Keratinocyte (primary cell): ENCODE results near the gene CNN1. TPM values are rescaled to one million over a fixed set of nuclear protein-coding genes. Genes with fewer than 3 reads are reported as not detected.

ENCODE experiments used
- DNase-seq: peaks from one replicate; pipeline ENCODE4 v3.0.0-alpha.2; 2011; ENCODE audit warnings: low read depth, missing footprints, low spot score
- FAIRE-seq: peaks from 2 replicates; lab custom pipeline; 2011; peaks lifted over from hg19 to GRCh38; lab: Jason Lieb, UNC
- H2AFZ ChIP-seq: 2 replicates; pipeline ENCODE4 v1.6.0; 2012; ENCODE audit warnings: low read length, control low read depth, inconsistent platforms; ENCODE audit not compliant: control insufficient read depth
- H3K27ac ChIP-seq: 2 replicates; pipeline ENCODE4 v1.5.1; 2011; ENCODE audit warnings: low read length; ENCODE audit not compliant: control insufficient read depth, insufficient read depth
- H3K27me3 ChIP-seq: 3 replicates; pipeline ENCODE4 v1.6.0; 2011; ENCODE audit warnings: low read length; ENCODE audit not compliant: control insufficient read depth, insufficient read depth; ENCODE audit errors: extremely low read depth
- H3K36me3 ChIP-seq, 2 experiments: 2 replicates in 1 of 2; 3 replicates in 1 of 2; pipeline ENCODE4 v1.5.1; 2011; ENCODE audit warnings: low read length in 2 of 2, mild to moderate bottlenecking in 1 of 2; ENCODE audit not compliant: control insufficient read depth in 2 of 2, insufficient read depth in 2 of 2; ENCODE audit errors: extremely low read depth in 1 of 2
- H3K4me1 ChIP-seq: 3 replicates; pipeline ENCODE4 v1.5.1; 2011; ENCODE audit warnings: low read length; ENCODE audit not compliant: control insufficient read depth, insufficient read depth; ENCODE audit errors: extremely low read depth
- H3K4me2 ChIP-seq: 3 replicates; pipeline ENCODE4 v1.6.0; 2011; ENCODE audit warnings: low read depth, low read length; ENCODE audit not compliant: control insufficient read depth, insufficient read depth; ENCODE audit errors: extremely low read depth
- H3K4me3 ChIP-seq, 3 experiments: fragments of 200-600 bp in 1 of 3; sonication (generic) in 1 of 3; 2 replicates in 2 of 3; 3 replicates in 1 of 3; pipeline ENCODE4 v1.5.1; 2011 to 2016; ENCODE audit warnings: low read length in 3 of 3, mild to moderate bottlenecking in 3 of 3, control low read depth in 2 of 3, inconsistent platforms in 1 of 3, low read depth in 1 of 3, mixed read lengths in 1 of 3, mixed run types in 1 of 3, moderate library complexity in 1 of 3; ENCODE audit not compliant: control insufficient read depth in 2 of 3, insufficient read depth in 2 of 3; ENCODE audit errors: extremely low read depth in 1 of 3
- H3K79me2 ChIP-seq: 2 replicates; pipeline ENCODE4 v1.6.0; 2012; ENCODE audit warnings: low read length; ENCODE audit not compliant: control insufficient read depth, insufficient read depth
- H3K9ac ChIP-seq: 3 replicates; pipeline ENCODE4 v1.6.0; 2011; ENCODE audit warnings: low read length; ENCODE audit not compliant: control insufficient read depth, insufficient read depth; ENCODE audit errors: extremely low read depth
- H3K9me1 ChIP-seq: 3 replicates; pipeline ENCODE4 v1.6.0; 2011; ENCODE audit warnings: low read length; ENCODE audit not compliant: control insufficient read depth, insufficient read depth; ENCODE audit errors: extremely low read depth
- H3K9me3 ChIP-seq: 2 replicates; pipeline ENCODE4 v1.5.1; 2012; ENCODE audit warnings: low read depth, low read length; ENCODE audit not compliant: control insufficient read depth
- H4K20me1 ChIP-seq: 3 replicates; pipeline ENCODE4 v1.6.0; 2011; ENCODE audit warnings: low read length; ENCODE audit not compliant: control insufficient read depth, insufficient read depth; ENCODE audit errors: extremely low read depth
- CTCF ChIP-seq, 3 experiments: IDR thresholded peaks in 1 of 3; conservative IDR thresholded peaks in 1 of 3; optimal IDR thresholded peaks in 1 of 3; 2 replicates in 2 of 3; 3 replicates in 1 of 3; pipeline versions ENCODE3 to v1.5.1; 2011; ENCODE audit warnings: low read length in 3 of 3, mild to moderate bottlenecking in 3 of 3, moderate library complexity in 2 of 3, control low read depth in 1 of 3, inconsistent platforms in 1 of 3; ENCODE audit not compliant: insufficient read depth in 2 of 3; ENCODE audit errors: extremely low read depth in 1 of 3
- EZH2 ChIP-seq: IDR thresholded peaks from one replicate; pipeline ENCODE4 v1.6.1; 2012; ENCODE audit warnings: inconsistent platforms, mild to moderate bottlenecking, low read length, moderate library complexity
- dilution Hi-C: fragments of 300-500 bp; cut with MboI; formaldehyde crosslinking; loops from one replicate; pipeline ENCODE4 v1.7.0; 2020; ENCODE audit warnings: low sequenced_read_pairs; ENCODE audit not compliant: extremely low pct_ligation_motif_present
- polyA plus RNA-seq, 5 experiments: library from polyadenylated mRNA; depleted of rRNA in 3 of 5; stranded (reverse) in 3 of 5; stranded (forward) in 1 of 5; unstranded in 1 of 5; fragments of >200 nt; gene quantifications; 1 replicate in 1 of 5; 2 replicates in 3 of 5; 3 replicates in 1 of 5; pipeline versions ENCODE4 v1.2.1 to v1.2.3, GENCODE V29; 2011 to 2012; ENCODE audit warnings: missing spikeins in 2 of 5, low read depth in 1 of 5, low replicate concordance in 1 of 5

CNN1 gene
- polyA plus RNA-seq, 1 donor (not counting 4 experiments of a cell fraction or from before 2014, with no cell fraction given) = not detected

DNA sequence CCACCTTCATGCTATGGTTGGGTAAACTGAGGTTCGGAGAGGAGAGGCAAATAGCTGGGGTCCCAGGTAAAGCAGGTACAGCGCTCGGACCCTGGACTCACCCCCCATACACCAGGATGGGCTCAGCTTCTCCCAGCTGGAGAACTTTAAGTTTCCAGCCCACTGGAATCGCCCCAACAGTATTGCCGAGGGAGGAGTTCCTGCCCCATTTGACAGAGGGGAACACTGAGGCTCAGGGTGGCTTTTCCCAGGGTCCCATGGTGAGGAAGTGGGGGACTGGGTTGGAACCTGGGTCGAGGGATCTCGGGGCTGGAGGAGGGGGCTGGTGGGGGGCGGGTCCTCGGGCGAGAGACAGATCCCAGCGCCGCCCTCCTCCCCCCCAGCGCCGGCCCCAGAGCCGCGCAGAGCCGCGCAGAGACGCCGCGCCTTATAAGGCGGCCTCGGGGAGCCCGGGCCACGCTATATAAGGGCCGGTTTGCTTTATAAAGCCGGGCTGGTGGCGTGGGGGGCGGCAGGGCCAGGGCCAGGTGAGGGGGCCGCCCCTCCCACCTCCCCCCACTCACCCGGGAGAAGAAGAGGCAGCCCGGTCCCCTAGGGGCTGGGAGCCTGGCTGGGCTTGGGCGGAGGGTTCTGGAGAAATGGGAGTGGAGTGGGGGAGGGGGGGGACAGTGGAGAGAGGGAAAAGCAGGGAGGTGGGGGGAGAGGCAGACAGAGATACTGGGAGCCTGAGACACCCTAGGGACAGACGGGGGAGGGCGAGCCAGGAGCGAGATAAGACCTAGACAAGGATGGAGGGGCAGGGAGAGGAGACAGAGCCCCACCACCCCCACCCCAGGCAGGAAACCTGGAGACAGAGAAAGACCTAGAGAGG lies 1.1 kb downstream of the CNN1 start:
- H3K27me3 ChIP-seq = peaks cover 12% of the 10 kb centered on the region
- DNase-seq (no peak), FAIRE-seq (no peak)
- no peak overlapping the region for H2AFZ ChIP-seq
- H4K20me1 ChIP-seq = no peaks in the 10 kb centered on the region
- no peak overlapping the region for H3K27ac ChIP-seq
- H3K9me3 ChIP-seq = no peaks in the 10 kb centered on the region
- no peak overlapping the region for H3K4me3 ChIP-seq
- dilution Hi-C loops = no loop called here
- H3K4me2 ChIP-seq = no peak overlapping the region
- peaks cover 3% of the 10 kb centered on the region for H3K4me1 ChIP-seq
- TF ChIP-seq CTCF (optimal IDR thresholded peaks at IDR 0.05 in 1 of 3, IDR thresholded peaks at IDR 0.05 in 1 of 3, conservative IDR thresholded peaks at IDR 0.05 in 1 of 3; ENCODE audit: extremely low read depth in 1 of 3, insufficient read depth in 2 of 3, low read length in 3 of 3) (no peak), EZH2 (no peak)
- no peaks in the 10 kb centered on the region for H3K36me3 ChIP-seq
- no peaks in the 10 kb centered on the region for H3K79me2 ChIP-seq
- H3K9me1 ChIP-seq = no peaks in the 10 kb centered on the region
- no peak overlapping the region for H3K9ac ChIP-seq

- TF ChIP-seq EZH2 = no peak
- no peak overlapping the region for H2AFZ ChIP-seq
- no peaks in the 10 kb centered on the region for H3K9me3 ChIP-seq
- no peaks in the 10 kb centered on the region for H3K9me1 ChIP-seq
- H3K4me3 ChIP-seq = no peak overlapping the region
- no peak overlapping the region for H3K27ac ChIP-seq
- FAIRE-seq (no peak), DNase-seq (no peak)
- H3K4me1 ChIP-seq = peaks cover 6% of the 10 kb centered on the region
- H3K27me3 ChIP-seq = peaks cover 12% of the 10 kb centered on the region
- no peak overlapping the region for H3K4me2 ChIP-seq
- no peaks in the 10 kb centered on the region for H3K36me3 ChIP-seq
- no peaks in the 10 kb centered on the region for H4K20me1 ChIP-seq
- H3K79me2 ChIP-seq = no peaks in the 10 kb centered on the region
- dilution Hi-C loops = no loop called here
- H3K9ac ChIP-seq = no peak overlapping the region
Measured at GRCh38 chr19:11540645-11541044, 2.0 kb downstream of the CNN1 start.
